HFF-Myc (cell line): ENCODE measurements around the gene TRAF5.

ENCODE experiments used
- DNase-seq: peaks from one replicate; pipeline ENCODE4 v3.0.0-alpha.2; 2011; ENCODE audit warnings: low read depth; ENCODE audit errors: extremely low read depth
- H3K4me3 ChIP-seq: replicated peaks from 2 replicates; pipeline ENCODE4 v1.5.1; 2011; ENCODE audit warnings: low read depth, mild to moderate bottlenecking, control low read depth, low read length
- TF ChIP-seq, protein P1 (sequence below): IDR thresholded peaks from 2 replicates; pipeline ENCODE4 v1.5.1; 2012; ENCODE audit warnings: mild to moderate bottlenecking, low read depth, low read length, control low read depth; ENCODE audit errors: missing control alignments

TRAF5 gene

GRCh38 chr1:211287218-211287617 lies 39.4 kb upstream of the TRAF5 start:
- H3K4me3 ChIP-seq, result no peak overlapping the region
- TF ChIP-seq, protein P1, sequence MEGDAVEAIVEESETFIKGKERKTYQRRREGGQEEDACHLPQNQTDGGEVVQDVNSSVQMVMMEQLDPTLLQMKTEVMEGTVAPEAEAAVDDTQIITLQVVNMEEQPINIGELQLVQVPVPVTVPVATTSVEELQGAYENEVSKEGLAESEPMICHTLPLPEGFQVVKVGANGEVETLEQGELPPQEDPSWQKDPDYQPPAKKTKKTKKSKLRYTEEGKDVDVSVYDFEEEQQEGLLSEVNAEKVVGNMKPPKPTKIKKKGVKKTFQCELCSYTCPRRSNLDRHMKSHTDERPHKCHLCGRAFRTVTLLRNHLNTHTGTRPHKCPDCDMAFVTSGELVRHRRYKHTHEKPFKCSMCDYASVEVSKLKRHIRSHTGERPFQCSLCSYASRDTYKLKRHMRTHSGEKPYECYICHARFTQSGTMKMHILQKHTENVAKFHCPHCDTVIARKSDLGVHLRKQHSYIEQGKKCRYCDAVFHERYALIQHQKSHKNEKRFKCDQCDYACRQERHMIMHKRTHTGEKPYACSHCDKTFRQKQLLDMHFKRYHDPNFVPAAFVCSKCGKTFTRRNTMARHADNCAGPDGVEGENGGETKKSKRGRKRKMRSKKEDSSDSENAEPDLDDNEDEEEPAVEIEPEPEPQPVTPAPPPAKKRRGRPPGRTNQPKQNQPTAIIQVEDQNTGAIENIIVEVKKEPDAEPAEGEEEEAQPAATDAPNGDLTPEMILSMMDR, result no peak
- no peak for DNase-seq

GRCh38 chr1:211292411-211292810 lies 34.2 kb upstream of the TRAF5 start:
- TF ChIP-seq, protein P1, result no peak
- no peak overlapping the region for H3K4me3 ChIP-seq
- no peak for DNase-seq

GRCh38 chr1:211296396-211296795 lies 30.2 kb upstream of the TRAF5 start:
- DNase-seq, result no peak
- no peak overlapping the region for H3K4me3 ChIP-seq
- TF ChIP-seq, protein P1, result no peak

DNA sequence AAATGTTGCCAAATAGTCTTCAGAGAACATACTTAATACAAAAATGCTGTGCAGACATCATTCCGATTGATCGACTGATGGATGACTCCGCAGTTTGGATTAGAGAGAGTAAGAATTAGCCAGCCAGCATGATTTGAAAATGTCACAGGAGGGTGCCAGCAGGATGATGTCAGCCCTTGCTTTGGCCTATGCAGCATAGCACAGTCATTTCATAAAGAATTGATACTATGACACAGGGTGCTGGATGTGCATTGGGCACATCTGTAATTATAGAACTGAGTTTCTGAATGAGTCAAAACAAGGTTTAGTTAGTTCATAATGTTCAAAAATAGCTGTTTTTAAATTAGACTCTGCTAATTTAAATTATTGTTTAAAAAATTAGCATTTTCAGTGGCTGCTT lies 21.6 kb upstream of the TRAF5 start:
- DNase-seq, result no peak
- TF ChIP-seq, protein P1, result no peak
- no peak overlapping the region for H3K4me3 ChIP-seq

GRCh38 chr1:211309617-211310016 lies 17.0 kb upstream of the TRAF5 start:
- H3K4me3 ChIP-seq, result no peak overlapping the region
- DNase-seq, result no peak
- TF ChIP-seq, protein P1, result no peak

GRCh38 chr1:211313392-211313791 lies 13.2 kb upstream of the TRAF5 start:
- TF ChIP-seq, protein P1, result no peak
- DNase-seq, result no peak
- no peak overlapping the region for H3K4me3 ChIP-seq

DNA sequence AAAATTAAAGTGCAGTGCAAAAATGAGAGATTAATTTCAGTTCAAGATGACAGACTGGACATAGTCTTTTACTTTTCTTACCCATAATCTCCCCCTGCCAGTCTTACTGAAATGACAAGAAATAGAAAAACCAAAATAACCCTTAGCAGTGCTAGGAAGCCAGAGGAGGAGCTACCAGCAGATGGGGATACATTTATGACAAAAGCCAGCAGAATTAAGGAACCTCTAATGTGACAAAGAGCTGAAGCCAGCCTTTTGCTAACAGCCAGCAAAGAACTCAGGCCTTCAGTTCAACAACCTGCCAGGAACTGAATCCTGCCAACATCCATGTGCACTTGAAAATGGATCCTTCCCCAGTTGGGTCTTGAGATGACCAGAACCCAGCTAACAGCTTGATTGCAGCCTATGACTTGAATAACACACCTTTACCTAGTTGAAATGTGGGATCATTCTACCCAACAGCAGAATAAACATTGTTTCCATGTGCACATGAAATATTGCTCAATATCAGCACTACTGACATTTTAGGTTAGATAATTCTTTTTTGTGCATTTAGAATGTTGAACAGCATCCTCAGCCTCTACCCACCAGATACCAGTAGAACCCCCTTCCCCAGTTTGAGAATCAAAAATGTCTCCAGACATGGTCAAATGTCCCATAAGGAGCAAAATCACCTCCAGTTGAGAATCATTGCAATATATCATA lies 7.9 kb upstream of the TRAF5 start:
- H3K4me3 ChIP-seq, result no peak overlapping the region
- no peak for DNase-seq
- TF ChIP-seq, protein P1, result no peak
